HUDEP-2 (cell line): ENCODE results near the gene RPL39.
"Not testable (repeated sequence)": the region's sequence is repeated elsewhere in the genome, so short reads cannot be mapped to it uniquely, and the experiment has no call there.

Experiments used
- DNase-seq, 76 experiments: peaks; one replicate each; lab custom pipeline; 2025; ENCODE audit not compliant: unreplicated experiment in 76 of 76; lab: John Stamatoyannopoulos, UW

Gene RPL39

DNA sequence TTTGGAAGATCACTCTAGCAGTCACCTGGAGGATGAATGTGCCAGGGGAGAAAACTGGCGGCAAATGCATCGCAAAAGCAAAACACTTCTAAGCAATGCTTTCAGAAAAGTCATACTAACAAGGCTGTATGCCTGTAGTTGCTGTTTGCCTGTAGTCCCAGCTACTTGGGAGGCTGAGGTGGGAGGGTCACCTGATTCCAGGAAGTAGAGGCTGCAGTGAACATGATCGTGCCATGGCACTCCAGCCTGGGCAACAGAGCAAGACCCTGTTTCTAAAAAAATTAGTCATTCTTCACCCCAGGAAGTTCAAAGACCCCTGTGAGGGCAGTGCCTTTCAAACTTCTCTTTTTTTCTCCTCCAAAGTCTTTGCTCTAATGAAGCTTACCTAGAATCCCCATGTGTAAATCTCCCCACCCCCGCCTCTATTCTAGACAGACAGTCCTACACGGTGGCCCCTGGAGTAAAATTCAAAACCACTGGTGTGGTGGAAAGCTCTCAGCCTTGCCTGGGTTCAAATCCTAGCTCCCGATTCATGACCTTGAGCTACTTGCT lies 27.5 kb downstream of the RPL39 start:
- DNase-seq = no peak

DNA sequence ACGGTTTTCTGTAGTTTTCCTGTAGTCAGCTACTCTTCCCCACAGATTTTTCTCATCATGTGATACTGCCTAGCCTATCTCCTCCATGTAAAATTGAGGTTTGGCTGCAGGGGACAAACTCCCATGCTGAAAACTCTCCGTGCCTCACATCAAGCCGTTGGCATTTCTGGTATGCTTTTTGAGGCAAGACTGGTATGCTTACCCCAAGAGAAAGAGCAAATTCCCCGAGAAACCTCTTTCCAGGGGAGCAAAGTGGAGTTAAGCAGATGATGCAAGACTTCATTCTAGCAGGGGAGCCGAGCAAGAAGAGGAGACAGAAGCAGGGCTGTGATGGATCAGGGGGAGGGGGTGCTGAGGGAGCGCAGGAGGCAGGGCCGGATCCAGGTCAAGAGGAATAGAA lies 28.2 kb downstream of the RPL39 start:
- DNase-seq = no peak

DNA sequence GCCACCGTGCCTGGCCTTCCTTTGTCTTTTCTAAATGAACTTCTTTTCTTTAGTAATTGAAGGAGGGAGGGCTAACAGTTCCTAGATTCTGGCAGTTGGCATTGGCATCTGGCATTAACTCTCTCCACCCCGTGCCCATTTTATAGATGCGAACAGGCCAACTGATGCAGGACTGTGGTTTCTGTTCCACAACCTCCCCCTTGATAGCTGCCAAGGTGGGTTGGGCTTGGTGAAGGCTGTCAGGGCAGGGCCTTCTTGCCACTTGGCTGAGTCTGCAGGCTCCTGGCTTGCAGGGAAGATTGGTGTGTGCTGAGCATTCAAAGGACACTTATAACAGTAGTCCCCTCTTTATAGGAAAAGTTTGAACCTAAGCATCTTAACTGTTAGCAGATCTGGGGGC lies 28.7 kb downstream of the RPL39 start:
- DNase-seq = peak in 1 of 76 experiments; percentile 0

DNA sequence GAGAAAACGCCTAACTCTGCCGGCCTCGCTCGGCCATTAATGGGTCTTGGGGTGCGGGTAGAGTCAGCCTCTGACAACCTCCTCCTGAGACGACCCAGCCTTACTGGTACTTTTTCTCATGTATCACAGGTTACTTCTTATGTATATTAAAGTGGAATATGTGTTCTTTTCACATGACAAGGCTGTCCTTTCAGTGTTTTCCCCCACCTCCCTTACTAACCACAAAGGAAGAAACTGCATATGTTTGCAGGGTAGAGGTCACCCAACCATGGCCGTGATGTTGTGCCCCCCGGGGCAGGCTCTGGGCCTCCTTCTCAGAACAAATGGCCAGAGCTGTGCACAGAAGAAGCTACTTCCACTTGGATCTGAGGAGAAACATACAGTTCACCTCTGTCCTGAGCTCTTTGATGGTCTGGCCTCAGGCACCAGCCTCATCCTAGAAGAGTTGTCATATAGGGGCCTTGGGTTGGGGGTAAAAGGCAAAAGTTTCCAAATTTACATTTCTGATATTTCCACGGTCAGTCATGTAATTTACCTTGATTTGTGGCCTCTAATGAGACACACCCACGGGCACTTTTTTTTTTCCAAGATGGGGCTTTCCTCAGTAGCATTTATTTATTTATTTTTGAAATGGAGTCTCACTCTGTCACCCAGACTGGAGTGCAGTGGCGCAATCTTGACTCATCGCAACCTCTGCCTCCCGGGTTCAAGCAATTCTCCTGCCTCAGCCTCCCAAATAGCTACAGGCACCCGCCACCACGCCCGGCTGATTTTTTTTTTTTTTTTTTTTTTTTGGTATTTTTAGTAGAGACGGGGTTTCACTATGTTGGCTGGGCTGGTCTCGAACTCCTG lies 31.2 kb downstream of the RPL39 start:
- no peak for DNase-seq

DNA sequence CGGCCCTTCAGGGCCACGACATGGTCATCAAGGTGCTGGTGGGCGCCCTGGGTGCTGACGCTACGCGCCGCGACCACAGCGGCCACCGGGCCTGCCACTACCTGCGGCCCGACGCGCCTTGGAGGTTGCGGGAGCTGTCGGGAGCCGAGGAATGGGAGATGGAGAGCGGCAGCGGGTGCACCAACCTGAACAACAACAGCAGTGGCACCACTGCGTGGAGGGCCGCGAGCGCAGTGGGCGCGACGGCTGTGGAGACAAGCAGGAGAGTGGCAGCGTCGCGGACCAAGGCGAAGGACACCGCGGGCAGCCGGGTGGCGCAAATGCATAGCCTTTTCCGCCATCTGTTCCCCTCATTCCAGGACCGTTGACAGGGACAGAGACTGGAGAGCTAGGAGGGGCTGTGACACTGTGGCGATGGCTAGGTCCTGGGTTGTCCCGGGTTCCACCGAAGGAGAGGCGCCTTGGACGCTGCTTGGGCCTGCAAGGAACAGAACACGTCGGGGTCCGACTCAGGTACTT lies 32.1 kb downstream of the RPL39 start:
- DNase-seq = no peak

DNA sequence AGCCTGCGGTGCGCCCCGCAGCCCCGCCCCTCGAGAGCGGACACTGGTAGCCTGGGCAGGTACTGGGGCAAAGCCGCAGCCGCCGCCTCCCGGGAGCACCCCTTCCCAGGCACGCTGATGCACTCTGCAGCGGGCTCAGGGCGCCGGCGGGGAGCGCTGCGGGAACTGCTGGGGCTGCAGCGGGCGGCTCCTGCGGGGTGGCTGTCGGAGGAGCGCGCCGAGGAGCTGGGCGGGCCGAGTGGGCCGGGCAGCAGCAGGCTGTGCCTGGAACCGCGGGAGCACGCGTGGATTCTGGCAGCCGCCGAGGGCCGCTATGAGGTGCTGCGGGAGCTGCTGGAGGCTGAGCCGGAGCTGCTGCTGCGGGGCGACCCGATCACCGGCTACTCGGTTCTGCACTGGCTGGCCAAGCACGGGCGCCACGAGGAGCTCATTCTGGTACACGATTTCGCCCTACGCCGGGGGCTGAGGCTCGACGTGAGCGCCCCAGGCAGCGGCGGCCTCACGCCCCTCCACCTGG lies 32.6 kb downstream of the RPL39 start:
- DNase-seq = no peak

DNA sequence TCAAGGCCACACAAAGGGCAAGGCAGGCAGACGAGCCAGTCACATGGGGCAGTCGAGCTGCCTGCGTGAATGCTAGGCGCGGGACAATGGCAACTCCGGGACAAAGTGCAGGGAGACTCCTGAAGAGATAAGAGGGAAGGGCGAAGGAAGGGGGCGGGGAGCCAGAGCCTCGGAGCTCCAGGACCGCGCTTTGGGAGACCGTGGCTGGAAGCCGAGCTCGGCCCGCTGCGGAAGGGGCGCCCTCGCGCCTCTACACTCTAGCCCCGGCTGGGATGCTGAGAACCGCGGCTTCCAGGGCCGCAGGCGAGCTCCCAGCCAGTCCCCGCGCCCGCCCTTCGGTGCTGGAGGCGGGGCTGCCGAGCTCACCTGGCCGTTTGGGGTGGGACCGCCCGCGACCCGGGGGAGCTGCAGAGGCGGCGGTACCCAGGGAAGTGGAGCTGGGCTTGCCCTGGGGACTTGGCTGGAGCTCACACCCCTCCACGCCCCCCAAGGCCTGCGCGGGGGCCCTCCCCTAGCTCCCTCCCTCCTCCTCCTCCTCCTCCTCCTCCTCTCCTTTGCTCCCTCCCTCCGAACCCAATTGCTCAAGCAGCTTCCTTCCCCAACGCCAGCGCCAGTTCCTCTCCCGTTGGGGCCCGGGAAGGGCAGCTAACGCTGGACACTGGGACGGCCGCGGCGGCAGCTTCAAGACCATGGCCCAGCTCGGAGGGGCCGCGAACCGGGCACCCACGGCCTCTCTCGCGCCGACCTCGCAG lies 33.3 kb downstream of the RPL39 start, which contains the start of gene SOWAHD:
TSS of gene SOWAHD (plus strand) at position 610 of the 752 bp plus-strand sequence. CDS start at position 690, 80 bp downstream.
- DNase-seq = peak in 1 of 76 experiments; percentile 0

DNA sequence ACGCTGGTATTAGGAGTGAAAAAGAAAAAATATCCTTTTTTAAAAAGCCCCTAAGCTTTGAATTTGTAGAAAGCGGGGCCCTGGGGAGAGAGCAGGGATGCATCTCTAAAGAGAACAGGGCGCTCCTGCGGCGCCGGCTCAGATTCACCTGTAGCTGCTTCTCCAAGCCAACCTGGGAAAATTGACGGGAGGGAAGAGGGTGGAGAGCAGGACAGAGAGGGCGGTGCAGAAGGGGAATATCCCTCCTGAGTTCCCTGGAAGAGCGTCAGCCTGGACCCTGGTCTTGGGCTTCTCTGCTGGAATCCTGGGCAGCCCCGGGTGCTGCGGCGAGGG lies 33.8 kb downstream of the RPL39 start:
- DNase-seq = no peak

DNA sequence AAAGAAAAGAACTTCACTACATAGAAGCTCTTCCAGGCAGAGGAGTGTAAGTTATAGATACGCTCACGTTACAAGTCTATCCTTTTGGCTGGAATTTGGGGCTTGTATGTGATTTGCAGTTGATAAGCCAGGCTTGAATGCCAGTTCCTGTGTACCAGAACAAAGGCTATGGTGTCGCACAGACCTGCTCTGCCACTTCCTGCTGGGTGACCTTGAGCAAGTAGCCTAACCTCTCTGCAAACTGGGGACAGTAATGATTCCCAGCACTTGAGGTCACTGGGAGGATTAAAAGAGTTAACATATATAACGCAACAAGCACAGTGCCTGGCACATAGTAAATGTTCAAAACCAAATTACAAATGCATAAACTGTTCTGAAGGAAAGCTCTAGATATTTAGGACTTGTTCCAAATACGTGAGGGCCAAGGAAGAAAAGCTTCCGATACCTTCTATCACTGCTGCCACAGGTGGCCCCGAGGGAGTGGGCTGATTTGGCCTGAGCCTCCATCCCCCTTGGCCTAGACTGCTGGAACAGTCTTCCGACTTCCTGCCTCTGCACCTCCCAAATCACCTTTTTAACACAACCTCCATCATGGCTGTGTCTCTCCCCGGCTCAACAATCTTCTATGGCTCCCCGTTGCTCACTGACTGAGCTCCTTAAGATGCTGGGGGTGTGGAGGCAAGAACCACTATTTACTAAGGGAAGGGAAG lies 34.3 kb downstream of the RPL39 start:
- no peak for DNase-seq

DNA sequence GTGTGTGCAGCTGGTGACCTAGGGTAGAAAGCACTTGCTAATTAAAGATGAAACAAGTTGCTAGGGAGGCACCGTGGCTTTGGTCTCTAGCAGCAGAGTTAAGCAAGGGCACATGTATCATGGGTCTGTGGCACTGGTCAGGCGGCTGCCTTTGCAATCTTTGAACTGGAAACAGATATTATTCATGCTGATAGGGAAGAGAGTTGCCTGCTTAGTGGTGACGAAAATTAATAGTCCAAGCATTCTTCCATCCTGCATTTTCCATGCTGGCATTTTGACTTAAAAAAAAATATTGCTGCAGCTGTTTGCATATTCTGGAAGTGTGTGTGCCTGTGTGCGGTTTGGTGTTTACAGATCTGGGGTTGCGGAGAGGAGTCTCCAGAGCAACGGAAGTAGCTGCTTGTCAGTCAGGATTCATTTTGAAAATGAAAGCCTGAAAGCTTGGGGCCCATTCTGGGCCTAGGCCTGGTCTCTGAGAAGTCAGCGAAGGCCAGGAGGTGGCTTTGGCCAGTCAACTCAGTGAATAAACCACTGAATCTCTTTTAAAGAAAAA lies 35.4 kb downstream of the RPL39 start:
- no peak for DNase-seq

DNA sequence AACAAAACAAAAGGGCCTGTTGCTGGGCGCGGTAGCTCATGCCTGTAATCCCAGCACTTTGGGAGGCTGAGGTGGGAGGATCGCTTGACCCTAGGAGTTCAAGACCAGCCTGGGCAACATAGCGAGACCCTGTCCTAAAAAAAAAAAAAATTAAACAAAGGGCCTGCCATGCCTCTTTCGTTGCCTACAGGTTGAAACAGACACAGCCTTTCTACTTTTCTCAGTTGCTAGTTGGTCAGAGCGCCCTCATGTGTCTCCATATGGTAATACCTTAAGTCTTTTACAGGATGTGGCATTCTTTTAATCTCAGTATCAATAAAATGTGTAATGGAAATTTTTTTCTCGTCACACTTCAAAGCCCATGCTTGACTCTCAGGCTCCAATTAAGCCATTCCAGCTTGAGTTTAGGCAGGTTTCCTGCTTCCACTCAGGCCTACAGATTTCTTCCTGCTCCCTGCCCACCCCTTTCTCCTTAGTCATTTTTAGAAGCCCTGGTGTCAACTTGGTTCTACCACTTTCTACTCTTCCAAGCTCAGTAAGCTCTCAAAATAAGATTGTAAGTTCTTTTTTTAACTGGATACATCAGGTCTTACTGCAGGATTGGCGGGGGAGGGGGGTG lies 37.7 kb downstream of the RPL39 start:
- peak in 16 of 76 experiments; percentile 0 to 26 (median 6) for DNase-seq

DNA sequence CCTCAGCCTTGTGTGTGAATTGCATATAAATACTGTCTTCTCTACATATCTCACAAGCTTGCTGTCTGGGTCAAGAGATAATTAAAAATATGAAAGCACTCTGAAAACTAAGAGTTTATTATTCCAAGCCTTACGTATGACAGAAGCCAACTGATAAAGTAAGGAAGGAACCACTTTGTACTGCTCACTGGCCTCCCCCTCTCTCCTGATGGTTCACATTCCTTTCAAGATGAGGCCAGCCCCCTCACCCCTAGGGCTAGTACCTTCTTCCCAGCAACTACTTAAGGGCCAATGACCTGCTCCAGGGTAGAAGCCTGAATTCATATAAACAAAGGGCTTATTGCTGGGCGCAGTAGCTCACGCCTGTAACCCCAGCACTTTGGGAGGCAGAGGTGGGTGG lies 38.4 kb downstream of the RPL39 start:
- DNase-seq = no peak

DNA sequence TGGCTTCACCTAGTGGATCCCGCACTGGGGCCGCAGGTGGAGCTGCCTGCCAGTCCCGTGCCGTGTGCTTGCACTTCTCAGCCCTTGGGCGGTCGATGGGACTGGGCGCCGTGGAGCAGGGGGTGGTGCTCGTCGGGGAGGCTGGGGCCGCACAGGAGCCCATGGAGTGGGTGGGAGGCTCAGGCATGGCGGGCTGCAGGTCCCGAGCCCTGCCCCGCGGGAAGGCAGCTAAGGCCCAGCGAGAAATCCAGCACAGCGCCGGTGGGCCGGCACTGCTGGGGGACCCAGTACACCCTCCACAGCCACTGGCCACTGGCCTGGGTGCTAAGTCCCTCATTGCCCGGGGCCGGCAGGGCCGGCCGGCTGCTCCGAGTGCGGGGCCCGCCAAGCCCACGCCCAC lies 40.7 kb downstream of the RPL39 start:
- not testable (repeated sequence) for DNase-seq

DNA sequence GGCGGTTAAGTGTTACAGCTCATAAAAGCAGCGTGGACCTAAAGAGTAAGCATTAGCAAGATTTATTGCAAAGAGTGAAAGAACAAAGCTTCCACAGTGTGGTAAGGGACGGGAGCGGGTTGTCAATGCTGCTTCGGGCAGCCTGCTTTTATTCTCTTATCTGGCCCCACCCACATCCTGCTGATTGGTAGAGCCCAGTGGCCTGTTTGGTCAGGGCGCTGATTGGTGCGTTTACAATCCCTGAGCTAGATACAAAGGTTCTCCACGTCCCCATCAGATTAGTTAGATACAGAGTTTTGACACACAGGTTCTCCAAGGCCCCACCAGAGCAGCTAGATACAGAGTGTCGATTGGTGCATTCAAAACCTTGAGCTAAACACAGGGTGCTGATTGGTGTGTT lies 41.3 kb downstream of the RPL39 start:
- not testable (repeated sequence) for DNase-seq

DNA sequence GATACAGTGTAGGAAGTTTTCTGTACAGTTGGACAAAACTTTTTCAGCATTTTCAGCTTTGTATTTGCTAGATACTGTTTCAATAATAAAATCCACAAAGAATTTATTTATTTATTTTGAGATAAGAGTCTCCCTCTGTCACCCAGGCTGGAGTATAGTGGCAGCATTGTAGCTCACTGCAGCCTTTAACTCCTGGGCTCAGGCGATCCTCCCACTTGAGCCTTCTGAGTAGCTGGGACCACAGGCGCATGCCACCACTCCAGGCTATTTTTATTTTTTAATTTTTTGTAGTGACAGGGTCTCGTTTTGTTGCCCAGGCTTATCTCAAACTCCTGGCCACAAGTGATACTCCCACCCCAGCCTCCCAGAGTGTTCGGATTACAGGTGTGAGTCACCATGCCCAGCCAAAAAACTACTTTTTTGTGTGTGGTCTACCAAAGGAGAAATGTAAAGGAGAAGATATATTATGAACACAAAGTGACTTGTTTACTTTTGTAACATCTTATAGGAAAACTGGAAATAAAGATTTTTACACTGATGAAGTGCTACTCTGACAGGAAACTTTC lies 46.1 kb downstream of the RPL39 start:
- DNase-seq = no peak

DNA sequence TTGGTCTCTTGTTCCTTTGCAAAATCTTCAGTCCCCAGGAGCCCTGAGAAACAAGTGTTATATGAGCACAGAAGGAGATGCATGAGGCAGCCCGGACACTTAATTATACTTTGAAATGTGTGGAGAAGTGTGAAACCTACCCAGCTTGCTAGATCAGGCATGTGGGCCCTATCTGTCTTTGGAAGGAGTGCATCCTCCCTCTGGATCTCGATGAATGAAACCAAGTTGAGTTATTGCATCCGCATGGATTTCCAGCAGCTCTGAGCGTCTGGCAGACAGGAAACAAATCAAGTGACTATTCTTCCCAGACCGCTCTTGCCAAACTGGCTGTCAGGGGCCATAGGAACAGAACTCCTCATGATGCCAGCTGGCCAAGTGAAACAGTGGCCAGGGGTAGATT lies 52.7 kb downstream of the RPL39 start:
- no peak for DNase-seq
